Endothelial cell of umbilical vein (primary cell): Measurements from ENCODE around the gene RPS16. TPM values are rescaled to one million over a fixed set of nuclear protein-coding genes. Genes with fewer than 3 reads are reported as not detected.
A peak's percentile ranks its signal among the peaks of the same experiment; 100 is the strongest.

ENCODE experiments used
- BruUV-seq: library from RNA; stranded (reverse); fragments of 400-500 nt; replicated peaks from 2 replicates; lab custom pipeline; 2021; lab: Mats Ljungman, UMichigan
- CTCF ChIA-PET: fragments of 300-600, 350-600 bp; sonication (Branson Sonifier 250); formaldehyde crosslinking; loops from one replicate; lab custom pipeline; 2021; ENCODE audit warnings: antibody characterized with exemption, inconsistent platforms; lab: Charles Lee
- POLR2A ChIA-PET: fragments of 300-600, 350-600 bp; sonication (Branson Sonifier 250); formaldehyde crosslinking; loops from one replicate; lab custom pipeline; 2021; ENCODE audit warnings: antibody characterized with exemption, inconsistent platforms; lab: Charles Lee
- DNase-seq: peaks from one replicate; pipeline ENCODE4 v3.0.0-alpha.2; 2011; ENCODE audit warnings: low read depth, low spot score
- FAIRE-seq: peaks from 2 replicates; lab custom pipeline; 2011; peaks lifted over from hg19 to GRCh38; lab: Jason Lieb, UNC
- H2AFZ ChIP-seq: 2 replicates; pipeline ENCODE4 v1.6.0; 2012; ENCODE audit warnings: low read depth, low read length, control low read depth, inconsistent platforms
- H3K27ac ChIP-seq: 2 replicates; pipeline ENCODE4 v1.5.1; 2011; ENCODE audit warnings: low read depth, mild to moderate bottlenecking, control low read depth, low read length, moderate library complexity; ENCODE audit not compliant: insufficient read depth
- H3K27me3 ChIP-seq, 2 experiments: 2 replicates each; pipeline versions ENCODE4 v1.6.0 to v1.6.1; 2011; ENCODE audit warnings: low read length in 2 of 2, mixed read lengths in 1 of 2; ENCODE audit not compliant: control insufficient read depth in 2 of 2, insufficient read depth in 2 of 2
- H3K36me3 ChIP-seq, 2 experiments: 2 replicates in 1 of 2; 3 replicates in 1 of 2; pipeline ENCODE4 v1.5.1; 2011; ENCODE audit warnings: low read length in 2 of 2, mild to moderate bottlenecking in 1 of 2, moderate library complexity in 1 of 2; ENCODE audit not compliant: control insufficient read depth in 2 of 2, insufficient read depth in 2 of 2; ENCODE audit errors: extremely low read depth in 1 of 2
- H3K4me1 ChIP-seq: 3 replicates; pipeline ENCODE4 v1.5.1; 2011; ENCODE audit warnings: mild to moderate bottlenecking, low read length; ENCODE audit not compliant: control insufficient read depth, insufficient read depth; ENCODE audit errors: extremely low read depth
- H3K4me2 ChIP-seq: 2 replicates; pipeline ENCODE4 v1.6.1; 2011; ENCODE audit warnings: low read length, control low read depth, mixed read lengths; ENCODE audit not compliant: insufficient read depth
- H3K4me3 ChIP-seq, 3 experiments: fragments of 200-600 bp in 1 of 3; sonication (generic), shearing (Covaris generic) in 1 of 3; replicated peaks in 1 of 3; 2 replicates each; pipeline ENCODE4 v1.5.1; 2011 to 2016; ENCODE audit warnings: control low read depth in 3 of 3, low read length in 3 of 3, mild to moderate bottlenecking in 2 of 3, inconsistent platforms in 1 of 3, low read depth in 1 of 3, moderate library complexity in 1 of 3; ENCODE audit not compliant: insufficient read depth in 1 of 3
- H3K79me2 ChIP-seq: 2 replicates; pipeline ENCODE4 v1.6.0; 2012; ENCODE audit warnings: low read length, inconsistent platforms; ENCODE audit not compliant: control insufficient read depth, insufficient read depth
- H3K9ac ChIP-seq: replicated peaks from 2 replicates; pipeline ENCODE3; 2011; ENCODE audit warnings: low read length, control low read depth; ENCODE audit not compliant: insufficient read depth; ENCODE audit errors: extremely low read depth
- H3K9me1 ChIP-seq: replicated peaks from 3 replicates; pipeline ENCODE4 v1.6.0; 2011; ENCODE audit warnings: mild to moderate bottlenecking, low read length; ENCODE audit not compliant: control insufficient read depth, insufficient read depth; ENCODE audit errors: extremely low read depth
- H3K9me3 ChIP-seq: replicated peaks from 2 replicates; pipeline ENCODE4 v1.5.1; 2012; ENCODE audit warnings: low read length, inconsistent platforms; ENCODE audit not compliant: control insufficient read depth, insufficient read depth
- H4K20me1 ChIP-seq: replicated peaks from 2 replicates; pipeline ENCODE3; 2011; ENCODE audit warnings: mild to moderate bottlenecking, low read length; ENCODE audit not compliant: control insufficient read depth, insufficient read depth; ENCODE audit errors: extremely low read depth
- CTCF ChIP-seq, 2 donors: IDR thresholded peaks; 1 replicate in 1 of 2; 2 replicates in 1 of 2; pipeline ENCODE4 v1.5.1; 2011; ENCODE audit warnings: low read length in 2 of 2, mild to moderate bottlenecking in 2 of 2, moderate library complexity in 2 of 2, control low read depth in 1 of 2, inconsistent platforms in 1 of 2, low read depth in 1 of 2; ENCODE audit not compliant: insufficient read depth in 1 of 2; ENCODE audit errors: extremely low read depth in 1 of 2
- EZH2 ChIP-seq: IDR thresholded peaks from 2 replicates; pipeline ENCODE4 v1.6.1; 2012; ENCODE audit warnings: borderline replicate concordance, low read depth, mild to moderate bottlenecking, moderate library complexity, low read length, inconsistent platforms; ENCODE audit not compliant: severe bottlenecking
- FOS ChIP-seq: IDR thresholded peaks from 2 replicates; pipeline ENCODE4 v1.6.1; 2011; ENCODE audit warnings: mild to moderate bottlenecking, low read length, moderate library complexity, borderline replicate concordance; ENCODE audit not compliant: insufficient read depth
- GATA2 ChIP-seq: IDR thresholded peaks from 2 replicates; pipeline ENCODE4 v1.7.0; 2011; ENCODE audit warnings: low read depth, mild to moderate bottlenecking, moderate library complexity, mixed read lengths, low read length; ENCODE audit not compliant: insufficient read length, insufficient read depth
- JUN ChIP-seq: IDR thresholded peaks from 2 replicates; pipeline ENCODE4 v1.6.1; 2011; ENCODE audit warnings: borderline replicate concordance, low read depth; ENCODE audit not compliant: insufficient read length, insufficient read depth
- MAX ChIP-seq: IDR thresholded peaks from 2 replicates; pipeline ENCODE4 v1.6.1; 2011; ENCODE audit not compliant: insufficient read depth, insufficient read length
- MYC ChIP-seq: IDR thresholded peaks from one replicate; pipeline ENCODE4 v1.6.1; 2011; ENCODE audit warnings: mild to moderate bottlenecking, low read depth, low read length
- POLR2A ChIP-seq: IDR thresholded peaks from 2 replicates; pipeline ENCODE4 v1.6.1; 2012; ENCODE audit warnings: low read depth, mild to moderate bottlenecking, control low read depth, low read length
- POLR2AphosphoS5 ChIP-seq: IDR thresholded peaks from 2 replicates; pipeline ENCODE4 v1.6.1; 2012; ENCODE audit warnings: low read depth, mild to moderate bottlenecking, control low read depth, low read length, moderate library complexity; ENCODE audit not compliant: insufficient read depth
- dilution Hi-C: fragments of 300-500 bp; cut with MboI; formaldehyde crosslinking; loops from one replicate; pipeline ENCODE4 v1.15.0; 2019; ENCODE audit warnings: low sequenced_read_pairs; ENCODE audit not compliant: extremely low pct_ligation_motif_present
- intact Hi-C: fragments of 100-400 bp; cut with micrococcal nuclease; formaldehyde crosslinking; loops from one replicate; pipeline ENCODE4 v1.10.0; 2022
- polyA plus RNA-seq, 4 experiments: library from polyadenylated mRNA; depleted of rRNA in 3 of 4; stranded (reverse) in 3 of 4; unstranded in 1 of 4; fragments of >200 nt; gene quantifications; 2 replicates each; pipeline versions ENCODE4 v1.2.1 to v1.2.3, GENCODE V29; 2011 to 2012; ENCODE audit warnings: missing spikeins in 1 of 4
- total RNA-seq: library from RNA; stranded (reverse); gene quantifications from 2 replicates; pipeline ENCODE4 v1.2.3, GENCODE V29; 2021

The RPS16 gene
- total and polyA plus RNA-seq, 2 donors (not counting 3 experiments of a cell fraction or from before 2014, with no cell fraction given) = 1,768 to 5,244 TPM

- peak overlapping the region; percentile 42 for H3K9ac ChIP-seq
- H3K27ac ChIP-seq = peak overlapping the region; percentile 51
- peak overlapping the region in 1 of 3 experiments; percentile 12 for H3K4me3 ChIP-seq
- dilution Hi-C loops = no loop called here
- H3K79me2 ChIP-seq = peaks cover 35% of the 10 kb centered on the region
- H3K27me3 ChIP-seq = no peaks in the 10 kb centered on the region
- H3K4me1 ChIP-seq = peaks cover 40% of the 10 kb centered on the region
- intact Hi-C loops = loop anchor here (1.0 kb wide), 1 partner anchor 199 kb away; no protein-coding TSS in a partner anchor
- no peaks in the 10 kb centered on the region for H3K9me1 ChIP-seq
- POLR2A ChIA-PET = interaction anchor here (1.0 to 1.9 kb wide), 4 partner anchors 11 to 24 kb away, joined by 3 to 15 read pairs (median 6); partner anchors contain the start of genes MED29, PAF1 and RPS16
- no peak for TF ChIP-seq CTCF (IDR thresholded peaks at IDR 0.05; ENCODE audit: extremely low read depth in 1 of 2, insufficient read depth in 1 of 2, low read depth in 1 of 2, low read length in 2 of 2)
- no peak for TF ChIP-seq JUN
- no peak for TF ChIP-seq MYC
- no peak for TF ChIP-seq GATA2
- no peak for TF ChIP-seq EZH2
- no peak for TF ChIP-seq POLR2A
- no peak for TF ChIP-seq POLR2AphosphoS5
- TF ChIP-seq FOS = no peak
- no peak for TF ChIP-seq MAX
- CTCF ChIA-PET = interaction anchor here (0.7 to 2.3 kb wide), 12 partner anchors 8 to 360 kb away, joined by 3 to 147 read pairs (median 5); partner anchors contain the start of genes MED29, PAF1, RPS16 and SAMD4B
- H3K4me2 ChIP-seq = peak overlapping the region; percentile 53
- DNase-seq (no peak), FAIRE-seq (no peak)
- no TSS peak for BruUV-seq
- H3K36me3 ChIP-seq = peaks cover 0 to 2% of the 10 kb centered on the region in 2 experiments
- no peaks in the 10 kb centered on the region for H4K20me1 ChIP-seq
- no peak overlapping the region for H2AFZ ChIP-seq
- no peaks in the 10 kb centered on the region for H3K9me3 ChIP-seq
These were observed 24.5 kb downstream of the RPS16 start for GRCh38 chr19:39411081-39411831.
